B cell (primary cell): ENCODE data around the gene XCL2. TPM values are rescaled to one million over a fixed set of nuclear protein-coding genes. Genes with fewer than 3 reads are reported as not detected.

Experiments used
- ATAC-seq: fragments of 200-7000 bp; cut with Tn5 transposase; one replicate; pipeline ENCODE4 v1.10.0; 2021; ENCODE audit warnings: low read depth, mild to moderate bottlenecking, moderate number of reproducible peaks, moderate library complexity
- CTCF ChIA-PET: fragments of 350-600 bp; sonication (Branson Sonifier 250); formaldehyde crosslinking; loops from one replicate; lab custom pipeline; 2021; ENCODE audit warnings: antibody characterized with exemption, inconsistent platforms; lab: Charles Lee
- POLR2A ChIA-PET: fragments of 350-600 bp; sonication (Branson Sonifier 250); formaldehyde crosslinking; loops from one replicate; lab custom pipeline; 2021; ENCODE audit warnings: antibody characterized with exemption; lab: Charles Lee
- DNase-seq: peaks from one replicate; pipeline ENCODE4 v3.0.0; 2013
- H2AFZ ChIP-seq: 2 replicates; pipeline ENCODE4 v1.6.1; 2012; ENCODE audit warnings: mild to moderate bottlenecking, low read depth, low read length; ENCODE audit not compliant: insufficient read depth, poor library complexity, severe bottlenecking
- H3K27ac ChIP-seq, 2 donors: 1 replicate in 1 of 2; 2 replicates in 1 of 2; pipeline ENCODE4 v1.5.1; 2012 to 2013; ENCODE audit warnings: low read length in 2 of 2, mild to moderate bottlenecking in 2 of 2, moderate library complexity in 1 of 2
- H3K27me3 ChIP-seq, 4 experiments: fragments of 200-600 bp in 1 of 4; sonication (generic) in 1 of 4; replicated peaks in 1 of 4; 1 replicate in 2 of 4; 2 replicates in 2 of 4; pipeline versions ENCODE4 v1.6.1 to v1.7.0; 2013 to 2016; ENCODE audit warnings: low read length in 3 of 4, mild to moderate bottlenecking in 2 of 4, mixed read lengths in 1 of 4, moderate library complexity in 1 of 4; ENCODE audit not compliant: insufficient read depth in 4 of 4, control insufficient read depth in 3 of 4; ENCODE audit errors: control extremely low read depth in 1 of 4
- H3K36me3 ChIP-seq, 2 experiments: replicated peaks in 1 of 2; 1 replicate in 1 of 2; 2 replicates in 1 of 2; pipeline versions ENCODE4 v1.6.1 to v1.7.1; 2013; ENCODE audit warnings: low read length in 1 of 2; ENCODE audit not compliant: insufficient read depth in 2 of 2, control insufficient read depth in 1 of 2; ENCODE audit errors: control extremely low read depth in 1 of 2, extremely low read depth in 1 of 2
- H3K4me1 ChIP-seq, 2 donors: fragments of 200-600 bp in 1 of 2; sonication (generic) in 1 of 2; 1 replicate in 1 of 2; 2 replicates in 1 of 2; pipeline versions ENCODE4 v1.5.1 to v1.6.1; 2013 to 2017; ENCODE audit warnings: low read length in 2 of 2; ENCODE audit not compliant: control insufficient read depth in 2 of 2, insufficient read depth in 2 of 2
- H3K4me2 ChIP-seq: replicated peaks from 2 replicates; pipeline ENCODE3; 2012; ENCODE audit warnings: mild to moderate bottlenecking, low read depth, low read length; ENCODE audit not compliant: poor library complexity, severe bottlenecking
- H3K4me3 ChIP-seq, 5 experiments: fragments of 200-600 bp in 1 of 5; sonication (generic) in 1 of 5; 1 replicate in 3 of 5; 2 replicates in 2 of 5; pipeline versions ENCODE4 v1.5.1 to v1.7.0; 2011 to 2016; ENCODE audit warnings: low read length in 4 of 5, mild to moderate bottlenecking in 4 of 5, low read depth in 2 of 5, control low read depth in 1 of 5, moderate library complexity in 1 of 5; ENCODE audit not compliant: insufficient read depth in 1 of 5; ENCODE audit errors: control extremely low read depth in 1 of 5, extremely low read depth in 1 of 5
- H3K79me2 ChIP-seq: fragments of 200-600 bp; sonication (generic); one replicate; pipeline ENCODE4 v1.6.0; 2016; ENCODE audit warnings: low read length; ENCODE audit not compliant: control insufficient read depth, insufficient read depth
- H3K9ac ChIP-seq: fragments of 200-600 bp; sonication (generic); 2 replicates; pipeline ENCODE4 v1.6.1; 2017; ENCODE audit warnings: mild to moderate bottlenecking, low read length, moderate library complexity
- H3K9me3 ChIP-seq, 3 donors: one replicate each; pipeline versions ENCODE4 v1.6.1 to v1.7.1; 2013; ENCODE audit warnings: low read length in 2 of 3; ENCODE audit not compliant: control insufficient read depth in 2 of 3, insufficient read depth in 1 of 3; ENCODE audit errors: control extremely low read depth in 1 of 3
- H4K20me1 ChIP-seq: 2 replicates; pipeline ENCODE4 v1.6.0; 2012; ENCODE audit warnings: mild to moderate bottlenecking, low read length; ENCODE audit not compliant: insufficient read depth, control insufficient read depth, poor library complexity, severe bottlenecking
- H3K27ac Mint-ChIP-seq: one replicate; pipeline ENCODE4 v1.8.0; 2021; ENCODE audit warnings: mixed read lengths
- H3K27me3 Mint-ChIP-seq: one replicate; pipeline ENCODE4 v1.8.0; 2021; ENCODE audit warnings: mixed read lengths
- H3K4me1 Mint-ChIP-seq: one replicate; pipeline ENCODE4 v1.8.0; 2021; ENCODE audit warnings: mixed read lengths
- H3K4me3 Mint-ChIP-seq: one replicate; pipeline ENCODE4 v1.8.0; 2021; ENCODE audit warnings: mixed read lengths
- H3K9me3 Mint-ChIP-seq: one replicate; pipeline ENCODE4 v1.8.0; 2022; ENCODE audit warnings: mixed read lengths; ENCODE audit not compliant: insufficient read depth
- EZH2 ChIP-seq: IDR thresholded peaks from 2 replicates; pipeline ENCODE4 v1.6.1; 2012; ENCODE audit warnings: borderline replicate concordance, low read depth, mild to moderate bottlenecking, moderate library complexity, low read length; ENCODE audit not compliant: insufficient read depth, poor library complexity, severe bottlenecking
- WGBS: methylation state at CpG from one replicate; pipeline ENCODE4 v1.1.5; 2013; ENCODE audit warnings: missing lambda C conversion rate; ENCODE audit not compliant: insufficient coverage; 5-methylcytosine and 5-hydroxymethylcytosine counted together
- intact Hi-C: fragments of 100-400 bp; cut with micrococcal nuclease; formaldehyde crosslinking; loops from one replicate; pipeline ENCODE4 v1.10.0; 2022
- polyA plus RNA-seq: library from polyadenylated mRNA; depleted of rRNA; stranded (reverse); fragments of >200 nt; gene quantifications from 2 replicates; pipeline ENCODE4 v1.2.3, GENCODE V29; 2012
- total RNA-seq, 2 donors: library from RNA; stranded (reverse); fragments of 120-200 nt in 1 of 2; gene quantifications; 1 replicate in 1 of 2; 2 replicates in 1 of 2; pipeline versions ENCODE4 v1.2.3 to v1.2.4, GENCODE V29; 2013 to 2022
- TF ChIP-seq, protein P1 (sequence below): fragments of 200-600 bp; IDR thresholded peaks from one replicate; pipeline ENCODE4 v1.8.0; 2022; ENCODE audit warnings: antibody characterized with exemption, mild to moderate bottlenecking

Gene XCL2
- total and polyA plus RNA-seq, 2 donors (not counting 1 experiment from before 2014, with no cell fraction given) = 1.5 TPM; not detected in 1

DNA sequence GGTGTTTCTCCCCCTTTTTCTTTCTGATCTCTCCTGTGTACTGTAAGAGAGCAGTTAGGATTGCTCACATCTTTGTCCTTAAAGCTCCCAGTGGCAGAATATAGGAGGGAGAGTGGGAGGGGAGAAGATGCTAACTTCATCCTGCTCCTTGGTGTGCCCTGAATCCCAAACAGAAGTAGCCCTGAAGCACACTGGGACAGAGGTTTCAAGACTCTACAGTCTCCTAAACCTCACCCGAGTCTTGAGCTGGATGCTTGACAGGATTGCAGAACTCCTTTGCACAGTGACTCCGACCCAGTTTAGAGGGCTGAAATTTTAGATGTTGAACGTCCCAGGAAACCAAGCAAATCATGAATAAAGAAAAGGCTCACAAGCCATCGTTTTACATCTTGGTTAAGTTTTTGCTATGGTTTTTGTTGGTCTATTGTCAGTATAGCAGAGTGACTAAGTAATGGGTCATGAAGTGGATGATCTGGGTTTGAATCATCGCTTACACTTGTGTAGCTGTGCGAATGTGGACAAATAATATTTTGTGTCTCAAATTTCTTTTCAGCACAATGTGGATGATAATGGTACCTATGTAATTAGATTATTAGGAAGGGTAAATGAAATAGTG, 37.5 kb downstream of the XCL2 start:
- H3K79me2 ChIP-seq = no peaks in the 10 kb centered on the region
- no peaks in the 10 kb centered on the region for H3K27me3 ChIP-seq
- H3K4me2 ChIP-seq = no peak overlapping the region
- ATAC-seq = no peak
- CTCF ChIA-PET = no interaction called here
- no peaks in the 10 kb centered on the region for H4K20me1 ChIP-seq
- WGBS = 98% methylated on average over 6 of the region's 6 CpGs
- H3K36me3 ChIP-seq = no peaks in the 10 kb centered on the region
- no peak overlapping the region for H3K27ac ChIP-seq
- peaks cover 10% of the 10 kb centered on the region for H3K27me3 Mint-ChIP-seq
- no peaks in the 10 kb centered on the region for H3K9me3 ChIP-seq
- intact Hi-C loops = no loop called here
- no peaks in the 10 kb centered on the region for H3K9me3 Mint-ChIP-seq
- H3K4me3 Mint-ChIP-seq = no peak overlapping the region
- POLR2A ChIA-PET = no interaction called here
- no peaks in the 10 kb centered on the region for H3K4me1 Mint-ChIP-seq
- no peak overlapping the region for H3K4me3 ChIP-seq
- DNase-seq = no peak
- H3K4me1 ChIP-seq = no peaks in the 10 kb centered on the region
- no peak overlapping the region for H3K27ac Mint-ChIP-seq
- TF ChIP-seq, protein P1, sequence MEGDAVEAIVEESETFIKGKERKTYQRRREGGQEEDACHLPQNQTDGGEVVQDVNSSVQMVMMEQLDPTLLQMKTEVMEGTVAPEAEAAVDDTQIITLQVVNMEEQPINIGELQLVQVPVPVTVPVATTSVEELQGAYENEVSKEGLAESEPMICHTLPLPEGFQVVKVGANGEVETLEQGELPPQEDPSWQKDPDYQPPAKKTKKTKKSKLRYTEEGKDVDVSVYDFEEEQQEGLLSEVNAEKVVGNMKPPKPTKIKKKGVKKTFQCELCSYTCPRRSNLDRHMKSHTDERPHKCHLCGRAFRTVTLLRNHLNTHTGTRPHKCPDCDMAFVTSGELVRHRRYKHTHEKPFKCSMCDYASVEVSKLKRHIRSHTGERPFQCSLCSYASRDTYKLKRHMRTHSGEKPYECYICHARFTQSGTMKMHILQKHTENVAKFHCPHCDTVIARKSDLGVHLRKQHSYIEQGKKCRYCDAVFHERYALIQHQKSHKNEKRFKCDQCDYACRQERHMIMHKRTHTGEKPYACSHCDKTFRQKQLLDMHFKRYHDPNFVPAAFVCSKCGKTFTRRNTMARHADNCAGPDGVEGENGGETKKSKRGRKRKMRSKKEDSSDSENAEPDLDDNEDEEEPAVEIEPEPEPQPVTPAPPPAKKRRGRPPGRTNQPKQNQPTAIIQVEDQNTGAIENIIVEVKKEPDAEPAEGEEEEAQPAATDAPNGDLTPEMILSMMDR = no peak
- no peak for TF ChIP-seq EZH2
- H3K9ac ChIP-seq = no peak overlapping the region
- no peak overlapping the region for H2AFZ ChIP-seq

DNA sequence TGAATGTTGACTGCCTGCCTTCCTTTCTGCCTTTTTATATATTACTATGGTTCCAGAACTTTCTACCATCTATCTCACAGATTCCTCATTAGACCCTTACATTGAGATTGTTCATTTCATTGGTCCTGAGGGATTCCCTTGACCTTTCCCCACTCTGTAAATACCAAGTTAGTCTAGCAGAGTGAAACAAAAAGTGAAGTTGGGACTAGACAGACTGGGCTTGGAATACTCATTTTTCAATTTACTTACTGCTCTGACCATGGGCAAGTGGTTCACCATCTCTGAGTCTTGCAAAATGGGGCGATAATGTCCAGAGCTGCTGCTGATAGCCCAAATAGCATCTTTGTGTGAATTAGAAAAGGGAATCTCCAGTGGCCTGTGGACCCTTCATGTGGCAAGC, 38.8 kb downstream of the XCL2 start:
- Histone ChIP-seq H3K79me2 (no peaks in the 10 kb centered on the region), H3K4me2 (no peak overlapping the region), H3K27me3 (no peaks in the 10 kb centered on the region), H2AFZ (no peak overlapping the region), H3K9me3 (no peaks in the 10 kb centered on the region), H3K9ac (no peak overlapping the region), H3K4me1 (no peaks in the 10 kb centered on the region), H3K36me3 (no peaks in the 10 kb centered on the region), H3K4me3 (no peak overlapping the region), H3K27ac (no peak overlapping the region), H4K20me1 (no peaks in the 10 kb centered on the region)
- 100% methylated on average over 1 of the region's 1 CpG for WGBS
- intact Hi-C loops = no loop called here
- TF ChIP-seq EZH2 = no peak
- TF ChIP-seq, protein P1 = no peak
- Mint-ChIP-seq H3K4me1 (no peaks in the 10 kb centered on the region), H3K9me3 (no peaks in the 10 kb centered on the region), H3K27ac (no peak overlapping the region), H3K27me3 (peaks cover 4% of the 10 kb centered on the region), H3K4me3 (no peak overlapping the region)
- DNase-seq (no peak), ATAC-seq (no peak)
- ChIA-PET POLR2A (no interaction called here), CTCF (no interaction called here)
